ENCODE results near the gene CHCHD5.
A peak's percentile ranks its signal among the peaks of the same experiment; 100 is the strongest.
"Not testable (repeated sequence)": the region's sequence is repeated elsewhere in the genome, so short reads cannot be mapped to it uniquely, and the experiment has no call there.

The CHCHD5 gene

DNA sequence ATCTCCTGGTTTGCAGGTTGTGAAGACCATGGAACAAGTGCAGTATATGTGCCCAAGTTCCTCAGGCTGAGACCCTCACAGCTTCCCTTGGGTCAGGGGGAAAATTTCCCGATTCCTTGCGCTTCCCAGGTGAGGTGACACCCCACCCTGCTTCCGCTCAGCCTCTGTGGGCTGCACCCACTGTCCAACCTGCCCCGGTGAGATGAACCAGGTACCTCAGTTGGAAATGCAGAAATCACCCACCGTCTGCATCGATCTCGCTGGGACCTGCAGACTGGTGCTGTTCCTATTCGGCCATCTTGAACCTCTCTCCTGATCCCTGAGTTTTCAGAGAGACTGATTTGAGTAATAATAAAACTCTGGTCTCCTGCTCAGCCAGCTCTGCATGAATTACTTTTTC, 30.6 kb downstream of the CHCHD5 start:
- Histone ChIP-seq H3K27me3 (ENCODE audit: insufficient read depth, low read depth, severe bottlenecking) (no peaks in the 10 kb centered on the region), H3K36me3 (no peaks in the 10 kb centered on the region), H3K9me3 (ENCODE audit: severe bottlenecking) (no peaks in the 10 kb centered on the region), H3K27ac (peak overlapping the region; percentile 44), H3K4me3 (ENCODE audit: low read depth, low read length) (no peak overlapping the region)
- TF ChIP-seq, protein P1, sequence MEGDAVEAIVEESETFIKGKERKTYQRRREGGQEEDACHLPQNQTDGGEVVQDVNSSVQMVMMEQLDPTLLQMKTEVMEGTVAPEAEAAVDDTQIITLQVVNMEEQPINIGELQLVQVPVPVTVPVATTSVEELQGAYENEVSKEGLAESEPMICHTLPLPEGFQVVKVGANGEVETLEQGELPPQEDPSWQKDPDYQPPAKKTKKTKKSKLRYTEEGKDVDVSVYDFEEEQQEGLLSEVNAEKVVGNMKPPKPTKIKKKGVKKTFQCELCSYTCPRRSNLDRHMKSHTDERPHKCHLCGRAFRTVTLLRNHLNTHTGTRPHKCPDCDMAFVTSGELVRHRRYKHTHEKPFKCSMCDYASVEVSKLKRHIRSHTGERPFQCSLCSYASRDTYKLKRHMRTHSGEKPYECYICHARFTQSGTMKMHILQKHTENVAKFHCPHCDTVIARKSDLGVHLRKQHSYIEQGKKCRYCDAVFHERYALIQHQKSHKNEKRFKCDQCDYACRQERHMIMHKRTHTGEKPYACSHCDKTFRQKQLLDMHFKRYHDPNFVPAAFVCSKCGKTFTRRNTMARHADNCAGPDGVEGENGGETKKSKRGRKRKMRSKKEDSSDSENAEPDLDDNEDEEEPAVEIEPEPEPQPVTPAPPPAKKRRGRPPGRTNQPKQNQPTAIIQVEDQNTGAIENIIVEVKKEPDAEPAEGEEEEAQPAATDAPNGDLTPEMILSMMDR (IDR thresholded peaks at IDR 0.05; ENCODE audit: low read depth, low read length) = no peak
- no peak for DNase-seq

DNA sequence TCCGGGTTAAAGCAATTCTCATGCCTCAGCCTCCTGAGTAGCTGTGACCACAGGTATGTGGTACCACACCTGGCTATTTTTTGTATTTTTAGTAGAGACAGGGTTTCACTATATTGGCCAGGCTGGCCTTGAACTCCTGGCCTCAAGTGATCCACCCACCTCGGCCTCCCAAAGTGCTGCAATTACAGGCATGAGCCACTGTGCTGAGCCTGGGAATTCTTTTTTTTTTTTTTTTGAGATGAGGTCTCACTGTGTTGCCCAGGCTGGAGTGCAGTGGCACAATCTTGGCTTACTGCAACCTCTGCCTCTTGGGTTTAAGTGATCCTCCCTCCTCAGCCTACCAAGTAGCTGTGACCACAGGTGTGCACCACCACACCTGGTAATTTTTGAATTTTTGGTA, 31.4 kb downstream of the CHCHD5 start:
- H3K9me3 ChIP-seq (ENCODE audit: severe bottlenecking); DNase-seq; H3K36me3 ChIP-seq; H3K4me3 ChIP-seq (ENCODE audit: low read depth, low read length); H3K27ac ChIP-seq; H3K27me3 ChIP-seq (ENCODE audit: insufficient read depth, low read depth, severe bottlenecking): not testable (repeated sequence)

DNA sequence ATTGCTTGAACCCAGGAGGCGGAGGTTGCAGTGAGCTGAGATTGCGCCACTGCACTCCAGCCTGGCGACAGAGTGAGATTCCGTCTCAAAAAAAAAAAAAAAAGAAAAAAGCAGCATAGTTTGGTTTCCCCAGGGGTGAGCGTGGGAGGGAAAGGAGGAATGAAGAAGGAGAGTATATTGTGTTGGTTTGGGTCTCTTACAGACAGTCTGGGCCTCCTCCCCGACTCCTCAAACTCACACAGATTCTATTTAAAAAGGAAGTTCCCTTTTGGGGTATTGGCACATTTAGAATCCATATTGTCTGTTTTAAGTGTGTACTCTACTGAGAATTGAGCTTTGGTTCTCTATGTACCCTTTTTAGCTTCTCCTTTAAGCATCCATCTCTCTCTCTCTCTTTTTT, 34.0 kb downstream of the CHCHD5 start:
- DNase-seq = no peak
- Histone ChIP-seq H3K27me3 (ENCODE audit: insufficient read depth, low read depth, severe bottlenecking) (no peaks in the 10 kb centered on the region), H3K27ac (no peak overlapping the region), H3K4me3 (ENCODE audit: low read depth, low read length) (no peak overlapping the region), H3K9me3 (ENCODE audit: severe bottlenecking) (no peaks in the 10 kb centered on the region), H3K36me3 (no peaks in the 10 kb centered on the region)
- TF ChIP-seq, protein P1 (IDR thresholded peaks at IDR 0.05; ENCODE audit: low read depth, low read length) = no peak

DNA sequence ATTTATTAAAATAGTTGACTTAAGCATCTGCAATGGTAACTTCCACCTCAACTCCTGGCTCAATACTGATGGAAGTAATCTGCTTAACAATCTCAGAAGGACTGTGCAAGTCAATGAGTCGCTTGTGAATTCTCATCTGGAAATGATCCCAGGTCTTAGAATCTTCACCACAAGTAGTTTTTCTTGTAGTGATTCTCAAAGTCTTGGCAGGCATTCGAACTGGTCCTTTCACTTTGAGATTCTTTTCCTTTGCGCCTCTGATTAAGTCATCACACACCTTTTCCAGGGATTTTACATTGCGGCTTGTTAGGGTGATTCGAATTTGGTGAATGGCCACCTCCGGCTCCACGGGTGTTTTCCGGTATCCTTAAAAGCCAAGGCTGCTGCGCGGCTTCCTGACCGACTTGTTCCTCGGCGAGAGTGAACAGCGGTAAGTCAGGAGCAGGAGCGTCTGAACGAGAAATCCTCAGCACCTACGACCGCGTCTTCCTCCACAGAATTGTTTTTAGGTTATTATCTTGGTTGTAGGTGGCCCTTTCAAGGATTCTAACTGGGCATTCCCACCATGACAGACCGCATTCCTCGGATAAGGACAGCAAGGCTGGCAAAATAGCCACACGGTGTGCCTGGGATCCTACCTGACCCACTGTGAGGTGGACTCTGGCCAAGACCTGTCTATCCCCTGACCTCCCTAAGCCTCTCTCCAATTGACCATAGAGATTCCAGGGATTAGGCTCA, 37.5 kb downstream of the CHCHD5 start:
- TF ChIP-seq, protein P1 (IDR thresholded peaks at IDR 0.05; ENCODE audit: low read depth, low read length) = no peak
- no peak overlapping the region for H3K27ac ChIP-seq
- DNase-seq = no peak
- no peaks in the 10 kb centered on the region for H3K9me3 ChIP-seq (ENCODE audit: severe bottlenecking)
- H3K27me3 ChIP-seq (ENCODE audit: insufficient read depth, low read depth, severe bottlenecking) = no peaks in the 10 kb centered on the region
- H3K4me3 ChIP-seq (ENCODE audit: low read depth, low read length) = no peak overlapping the region
- H3K36me3 ChIP-seq = no peaks in the 10 kb centered on the region

DNA sequence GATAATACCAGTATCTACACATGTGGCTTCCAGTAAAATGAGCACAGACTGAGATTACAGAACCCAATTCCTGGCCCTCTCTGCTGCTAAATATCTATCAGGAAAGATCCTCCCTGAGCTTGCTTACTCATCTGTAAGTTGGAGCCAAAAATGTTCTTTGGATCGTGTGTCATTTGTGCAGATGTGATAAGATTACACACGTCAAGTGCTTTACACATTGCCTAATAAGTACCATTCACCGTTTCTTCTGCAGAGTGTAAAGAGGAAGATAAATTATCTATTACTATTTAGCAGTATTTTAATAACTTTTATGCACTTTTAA, 38.1 kb downstream of the CHCHD5 start:
- no peak overlapping the region for H3K27ac ChIP-seq
- TF ChIP-seq, protein P1 (IDR thresholded peaks at IDR 0.05; ENCODE audit: low read depth, low read length) = no peak
- no peak overlapping the region for H3K4me3 ChIP-seq (ENCODE audit: low read depth, low read length)

DNA sequence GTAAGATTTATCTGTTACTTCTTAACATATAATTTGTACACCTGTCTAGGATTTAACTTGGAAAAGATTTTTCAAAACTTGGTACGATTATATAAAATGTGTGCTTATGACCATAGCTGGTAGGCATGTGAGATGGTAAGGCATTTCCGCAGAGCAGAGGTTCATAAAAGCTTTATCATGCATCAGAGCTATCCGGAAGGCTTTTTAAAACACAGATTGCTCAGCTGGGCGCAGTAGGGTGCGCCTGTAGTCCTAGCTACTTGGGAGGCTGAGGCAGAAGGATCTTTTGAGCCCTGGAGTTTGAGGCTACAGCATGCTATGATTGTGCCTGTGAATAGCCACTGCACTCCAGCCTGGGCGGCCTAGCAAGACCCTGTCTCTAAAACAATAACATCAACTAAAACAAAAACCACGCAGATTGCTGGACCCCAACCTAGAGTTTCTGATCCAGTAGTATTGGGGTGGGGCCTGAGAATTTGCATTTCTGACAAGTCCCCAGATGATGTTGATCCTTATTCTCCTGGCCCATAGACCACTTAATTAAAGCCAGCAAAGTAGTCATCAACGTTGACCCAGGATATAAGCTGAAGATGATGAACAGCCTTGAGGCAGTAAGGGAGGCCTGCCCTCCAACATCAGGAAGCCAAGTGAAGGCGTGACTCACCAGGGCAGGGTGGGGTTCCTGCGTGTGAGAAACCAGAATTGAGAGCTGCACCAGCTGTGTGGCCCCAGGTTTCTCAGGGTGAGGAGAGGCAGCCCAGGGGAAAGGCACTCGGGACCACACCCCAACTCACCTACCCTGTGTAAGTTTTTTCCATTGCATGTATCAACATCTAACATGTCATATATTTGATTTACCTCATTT, 39.7 kb downstream of the CHCHD5 start:
- Histone ChIP-seq H3K27ac (no peak overlapping the region), H3K4me3 (ENCODE audit: low read depth, low read length) (no peak overlapping the region), H3K9me3 (ENCODE audit: severe bottlenecking) (no peaks in the 10 kb centered on the region), H3K27me3 (ENCODE audit: insufficient read depth, low read depth, severe bottlenecking) (no peaks in the 10 kb centered on the region), H3K36me3 (no peaks in the 10 kb centered on the region)
- no peak for DNase-seq
- TF ChIP-seq, protein P1 (IDR thresholded peaks at IDR 0.05; ENCODE audit: low read depth, low read length) = no peak

More for the DNA sequence above, 38.1 kb downstream of the CHCHD5 start:
- no peaks in the 10 kb centered on the region for H3K27me3 ChIP-seq (ENCODE audit: insufficient read depth, low read depth, severe bottlenecking)
- H3K9me3 ChIP-seq (ENCODE audit: severe bottlenecking) = no peaks in the 10 kb centered on the region
- no peak for DNase-seq
- no peaks in the 10 kb centered on the region for H3K36me3 ChIP-seq
